Endothelial cell of umbilical vein (primary cell): ENCODE measurements around the gene TMEM132E. TPM values are rescaled to one million over a fixed set of nuclear protein-coding genes. Genes with fewer than 3 reads are reported as not detected.

ENCODE experiments used
- BruUV-seq: library from RNA; stranded (reverse); fragments of 400-500 nt; replicated peaks from 2 replicates; lab custom pipeline; 2021; lab: Mats Ljungman, UMichigan
- CTCF ChIA-PET: fragments of 300-600, 350-600 bp; sonication (Branson Sonifier 250); formaldehyde crosslinking; loops from one replicate; lab custom pipeline; 2021; ENCODE audit warnings: antibody characterized with exemption, inconsistent platforms; lab: Charles Lee
- POLR2A ChIA-PET: fragments of 300-600, 350-600 bp; sonication (Branson Sonifier 250); formaldehyde crosslinking; loops from one replicate; lab custom pipeline; 2021; ENCODE audit warnings: antibody characterized with exemption, inconsistent platforms; lab: Charles Lee
- DNase-seq: peaks from one replicate; pipeline ENCODE4 v3.0.0-alpha.2; 2011; ENCODE audit warnings: low read depth, low spot score
- FAIRE-seq: peaks from 2 replicates; lab custom pipeline; 2011; peaks lifted over from hg19 to GRCh38; lab: Jason Lieb, UNC
- H2AFZ ChIP-seq: 2 replicates; pipeline ENCODE4 v1.6.0; 2012; ENCODE audit warnings: low read depth, low read length, control low read depth, inconsistent platforms
- H3K27ac ChIP-seq: 2 replicates; pipeline ENCODE4 v1.5.1; 2011; ENCODE audit warnings: low read depth, mild to moderate bottlenecking, control low read depth, low read length, moderate library complexity; ENCODE audit not compliant: insufficient read depth
- H3K27me3 ChIP-seq, 2 experiments: 2 replicates each; pipeline versions ENCODE4 v1.6.0 to v1.6.1; 2011; ENCODE audit warnings: low read length in 2 of 2, mixed read lengths in 1 of 2; ENCODE audit not compliant: control insufficient read depth in 2 of 2, insufficient read depth in 2 of 2
- H3K36me3 ChIP-seq, 2 experiments: 2 replicates in 1 of 2; 3 replicates in 1 of 2; pipeline ENCODE4 v1.5.1; 2011; ENCODE audit warnings: low read length in 2 of 2, mild to moderate bottlenecking in 1 of 2, moderate library complexity in 1 of 2; ENCODE audit not compliant: control insufficient read depth in 2 of 2, insufficient read depth in 2 of 2; ENCODE audit errors: extremely low read depth in 1 of 2
- H3K4me1 ChIP-seq: 3 replicates; pipeline ENCODE4 v1.5.1; 2011; ENCODE audit warnings: mild to moderate bottlenecking, low read length; ENCODE audit not compliant: control insufficient read depth, insufficient read depth; ENCODE audit errors: extremely low read depth
- H3K4me2 ChIP-seq: 2 replicates; pipeline ENCODE4 v1.6.1; 2011; ENCODE audit warnings: low read length, control low read depth, mixed read lengths; ENCODE audit not compliant: insufficient read depth
- H3K4me3 ChIP-seq, 3 experiments: fragments of 200-600 bp in 1 of 3; sonication (generic), shearing (Covaris generic) in 1 of 3; replicated peaks in 1 of 3; 2 replicates each; pipeline ENCODE4 v1.5.1; 2011 to 2016; ENCODE audit warnings: control low read depth in 3 of 3, low read length in 3 of 3, mild to moderate bottlenecking in 2 of 3, inconsistent platforms in 1 of 3, low read depth in 1 of 3, moderate library complexity in 1 of 3; ENCODE audit not compliant: insufficient read depth in 1 of 3
- H3K79me2 ChIP-seq: 2 replicates; pipeline ENCODE4 v1.6.0; 2012; ENCODE audit warnings: low read length, inconsistent platforms; ENCODE audit not compliant: control insufficient read depth, insufficient read depth
- H3K9ac ChIP-seq: replicated peaks from 2 replicates; pipeline ENCODE3; 2011; ENCODE audit warnings: low read length, control low read depth; ENCODE audit not compliant: insufficient read depth; ENCODE audit errors: extremely low read depth
- H3K9me1 ChIP-seq: replicated peaks from 3 replicates; pipeline ENCODE4 v1.6.0; 2011; ENCODE audit warnings: mild to moderate bottlenecking, low read length; ENCODE audit not compliant: control insufficient read depth, insufficient read depth; ENCODE audit errors: extremely low read depth
- H3K9me3 ChIP-seq: replicated peaks from 2 replicates; pipeline ENCODE4 v1.5.1; 2012; ENCODE audit warnings: low read length, inconsistent platforms; ENCODE audit not compliant: control insufficient read depth, insufficient read depth
- H4K20me1 ChIP-seq: replicated peaks from 2 replicates; pipeline ENCODE3; 2011; ENCODE audit warnings: mild to moderate bottlenecking, low read length; ENCODE audit not compliant: control insufficient read depth, insufficient read depth; ENCODE audit errors: extremely low read depth
- EZH2 ChIP-seq: IDR thresholded peaks from 2 replicates; pipeline ENCODE4 v1.6.1; 2012; ENCODE audit warnings: borderline replicate concordance, low read depth, mild to moderate bottlenecking, moderate library complexity, low read length, inconsistent platforms; ENCODE audit not compliant: severe bottlenecking
- FOS ChIP-seq: IDR thresholded peaks from 2 replicates; pipeline ENCODE4 v1.6.1; 2011; ENCODE audit warnings: mild to moderate bottlenecking, low read length, moderate library complexity, borderline replicate concordance; ENCODE audit not compliant: insufficient read depth
- GATA2 ChIP-seq: IDR thresholded peaks from 2 replicates; pipeline ENCODE4 v1.7.0; 2011; ENCODE audit warnings: low read depth, mild to moderate bottlenecking, moderate library complexity, mixed read lengths, low read length; ENCODE audit not compliant: insufficient read length, insufficient read depth
- JUN ChIP-seq: IDR thresholded peaks from 2 replicates; pipeline ENCODE4 v1.6.1; 2011; ENCODE audit warnings: borderline replicate concordance, low read depth; ENCODE audit not compliant: insufficient read length, insufficient read depth
- MYC ChIP-seq: IDR thresholded peaks from one replicate; pipeline ENCODE4 v1.6.1; 2011; ENCODE audit warnings: mild to moderate bottlenecking, low read depth, low read length
- POLR2A ChIP-seq: IDR thresholded peaks from 2 replicates; pipeline ENCODE4 v1.6.1; 2012; ENCODE audit warnings: low read depth, mild to moderate bottlenecking, control low read depth, low read length
- POLR2AphosphoS5 ChIP-seq: IDR thresholded peaks from 2 replicates; pipeline ENCODE4 v1.6.1; 2012; ENCODE audit warnings: low read depth, mild to moderate bottlenecking, control low read depth, low read length, moderate library complexity; ENCODE audit not compliant: insufficient read depth
- dilution Hi-C: fragments of 300-500 bp; cut with MboI; formaldehyde crosslinking; loops from one replicate; pipeline ENCODE4 v1.15.0; 2019; ENCODE audit warnings: low sequenced_read_pairs; ENCODE audit not compliant: extremely low pct_ligation_motif_present
- intact Hi-C: fragments of 100-400 bp; cut with micrococcal nuclease; formaldehyde crosslinking; loops from one replicate; pipeline ENCODE4 v1.10.0; 2022
- polyA plus RNA-seq, 4 experiments: library from polyadenylated mRNA; depleted of rRNA in 3 of 4; stranded (reverse) in 3 of 4; unstranded in 1 of 4; fragments of >200 nt; gene quantifications; 2 replicates each; pipeline versions ENCODE4 v1.2.1 to v1.2.3, GENCODE V29; 2011 to 2012; ENCODE audit warnings: missing spikeins in 1 of 4
- total RNA-seq: library from RNA; stranded (reverse); gene quantifications from 2 replicates; pipeline ENCODE4 v1.2.3, GENCODE V29; 2021
- TF ChIP-seq, protein P1 (sequence below): IDR thresholded peaks from 2 replicates; pipeline ENCODE4 v1.6.1; 2011; ENCODE audit not compliant: insufficient read depth, insufficient read length
- TF ChIP-seq, protein P2 (sequence below), 2 donors: IDR thresholded peaks; 1 replicate in 1 of 2; 2 replicates in 1 of 2; pipeline ENCODE4 v1.5.1; 2011; ENCODE audit warnings: low read length in 2 of 2, mild to moderate bottlenecking in 2 of 2, moderate library complexity in 2 of 2, control low read depth in 1 of 2, inconsistent platforms in 1 of 2, low read depth in 1 of 2; ENCODE audit not compliant: insufficient read depth in 1 of 2; ENCODE audit errors: extremely low read depth in 1 of 2

Gene TMEM132E
- total and polyA plus RNA-seq, 2 donors (not counting 3 experiments of a cell fraction or from before 2014, with no cell fraction given) = not detected

DNA sequence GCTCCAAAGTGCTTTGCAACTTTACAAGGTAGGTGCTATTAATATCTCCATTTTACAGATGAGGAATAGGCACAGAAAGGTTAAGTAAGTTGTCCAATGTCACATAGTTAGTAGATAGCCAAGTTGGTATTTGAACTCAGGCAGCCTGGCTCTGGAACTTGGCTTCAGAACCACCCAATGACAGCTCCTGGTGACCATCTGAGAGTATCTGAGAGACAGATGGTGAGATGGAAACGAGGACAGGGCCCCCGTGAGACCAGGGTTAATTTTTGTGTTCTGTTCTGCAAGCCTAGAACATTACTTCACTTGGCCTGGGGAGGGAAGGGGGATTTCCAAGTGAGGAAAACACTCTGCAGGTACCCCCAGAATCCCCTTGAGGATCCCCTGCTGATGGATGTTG, 9.8 kb upstream of the TMEM132E start:
- Histone ChIP-seq H4K20me1 (no peaks in the 10 kb centered on the region), H3K27me3 (peaks cover 0 to 1% of the 10 kb centered on the region in 2 experiments), H2AFZ (no peak overlapping the region), H3K9me1 (no peaks in the 10 kb centered on the region), H3K4me2 (no peak overlapping the region), H3K36me3 (no peaks in the 10 kb centered on the region), H3K4me3 (no peak overlapping the region), H3K4me1 (no peaks in the 10 kb centered on the region), H3K9me3 (no peaks in the 10 kb centered on the region), H3K79me2 (no peaks in the 10 kb centered on the region), H3K9ac (no peak overlapping the region), H3K27ac (no peak overlapping the region)
- no peak for FAIRE-seq
- ChIA-PET POLR2A (no interaction called here), CTCF (interaction anchor here (1.5 kb wide), 1 partner anchor 27 kb away, joined by 5 read pairs; no protein-coding TSS in a partner anchor)
- TF ChIP-seq, protein P1, sequence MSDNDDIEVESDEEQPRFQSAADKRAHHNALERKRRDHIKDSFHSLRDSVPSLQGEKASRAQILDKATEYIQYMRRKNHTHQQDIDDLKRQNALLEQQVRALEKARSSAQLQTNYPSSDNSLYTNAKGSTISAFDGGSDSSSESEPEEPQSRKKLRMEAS = no peak
- TF ChIP-seq POLR2AphosphoS5 (no peak), MYC (no peak), POLR2A (no peak), FOS (no peak), EZH2 (no peak), GATA2 (no peak), JUN (no peak)
- TF ChIP-seq, protein P2, sequence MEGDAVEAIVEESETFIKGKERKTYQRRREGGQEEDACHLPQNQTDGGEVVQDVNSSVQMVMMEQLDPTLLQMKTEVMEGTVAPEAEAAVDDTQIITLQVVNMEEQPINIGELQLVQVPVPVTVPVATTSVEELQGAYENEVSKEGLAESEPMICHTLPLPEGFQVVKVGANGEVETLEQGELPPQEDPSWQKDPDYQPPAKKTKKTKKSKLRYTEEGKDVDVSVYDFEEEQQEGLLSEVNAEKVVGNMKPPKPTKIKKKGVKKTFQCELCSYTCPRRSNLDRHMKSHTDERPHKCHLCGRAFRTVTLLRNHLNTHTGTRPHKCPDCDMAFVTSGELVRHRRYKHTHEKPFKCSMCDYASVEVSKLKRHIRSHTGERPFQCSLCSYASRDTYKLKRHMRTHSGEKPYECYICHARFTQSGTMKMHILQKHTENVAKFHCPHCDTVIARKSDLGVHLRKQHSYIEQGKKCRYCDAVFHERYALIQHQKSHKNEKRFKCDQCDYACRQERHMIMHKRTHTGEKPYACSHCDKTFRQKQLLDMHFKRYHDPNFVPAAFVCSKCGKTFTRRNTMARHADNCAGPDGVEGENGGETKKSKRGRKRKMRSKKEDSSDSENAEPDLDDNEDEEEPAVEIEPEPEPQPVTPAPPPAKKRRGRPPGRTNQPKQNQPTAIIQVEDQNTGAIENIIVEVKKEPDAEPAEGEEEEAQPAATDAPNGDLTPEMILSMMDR (IDR thresholded peaks at IDR 0.05; ENCODE audit: extremely low read depth in 1 of 2, insufficient read depth in 1 of 2, low read depth in 1 of 2, low read length in 2 of 2) = no peak
- DNase-seq = no peak
- intact Hi-C loops = no loop called here
- dilution Hi-C loops = no loop called here
- BruUV-seq = no TSS peak
